C4-2B (cell line): ENCODE results near the gene IFFO2.

Experiments used
- ZFX ChIP-seq: fragments of 450-650 bp; IDR thresholded peaks from 2 replicates; pipeline ENCODE4 v1.6.1; 2017
- TF ChIP-seq, protein P1 (sequence below): fragments of 450-650 bp; conservative IDR thresholded peaks from 2 replicates; pipeline ENCODE4 v1.5.1; 2017; ENCODE audit warnings: mild to moderate bottlenecking

- TF ChIP-seq, protein P1, sequence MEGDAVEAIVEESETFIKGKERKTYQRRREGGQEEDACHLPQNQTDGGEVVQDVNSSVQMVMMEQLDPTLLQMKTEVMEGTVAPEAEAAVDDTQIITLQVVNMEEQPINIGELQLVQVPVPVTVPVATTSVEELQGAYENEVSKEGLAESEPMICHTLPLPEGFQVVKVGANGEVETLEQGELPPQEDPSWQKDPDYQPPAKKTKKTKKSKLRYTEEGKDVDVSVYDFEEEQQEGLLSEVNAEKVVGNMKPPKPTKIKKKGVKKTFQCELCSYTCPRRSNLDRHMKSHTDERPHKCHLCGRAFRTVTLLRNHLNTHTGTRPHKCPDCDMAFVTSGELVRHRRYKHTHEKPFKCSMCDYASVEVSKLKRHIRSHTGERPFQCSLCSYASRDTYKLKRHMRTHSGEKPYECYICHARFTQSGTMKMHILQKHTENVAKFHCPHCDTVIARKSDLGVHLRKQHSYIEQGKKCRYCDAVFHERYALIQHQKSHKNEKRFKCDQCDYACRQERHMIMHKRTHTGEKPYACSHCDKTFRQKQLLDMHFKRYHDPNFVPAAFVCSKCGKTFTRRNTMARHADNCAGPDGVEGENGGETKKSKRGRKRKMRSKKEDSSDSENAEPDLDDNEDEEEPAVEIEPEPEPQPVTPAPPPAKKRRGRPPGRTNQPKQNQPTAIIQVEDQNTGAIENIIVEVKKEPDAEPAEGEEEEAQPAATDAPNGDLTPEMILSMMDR = no peak
- TF ChIP-seq ZFX = no peak
These were observed 21.0 kb upstream of the IFFO2 start for GRCh38 chr1:18977428-18977827.
